HepG2 (cell line): ENCODE results near the gene STRADB. TPM values are rescaled to one million over a fixed set of nuclear protein-coding genes. Genes with fewer than 3 reads are reported as not detected.

Experiments
- ATAC-seq: fragments of 200-7000 bp; cut with Tn5 transposase; 3 replicates; pipeline ENCODE4 v1.9.1; 2020; ENCODE audit warnings: mild to moderate bottlenecking, moderate library complexity
- Bru-seq: library from RNA; stranded (reverse); fragments of 400-500 nt; gene quantifications from one replicate; lab custom pipeline; 2021; lab: Mats Ljungman, UMichigan
- BruChase-seq, 2 experiments: library from RNA; stranded (reverse); fragments of 400-500 nt; gene quantifications; one replicate each; lab custom pipeline; 2021; lab: Mats Ljungman, UMichigan
- BruUV-seq: library from RNA; stranded (reverse); fragments of 400-500 nt; replicated peaks from 2 replicates; lab custom pipeline; 2021; lab: Mats Ljungman, UMichigan
- CTCF ChIA-PET: fragments of 300-600 bp; formaldehyde crosslinking; extraction: SDS; loops from one replicate; lab custom pipeline; 2021; ENCODE audit warnings: low total read pairs, inconsistent platforms, low intra/inter-chr PET ratio; lab: Yijun Ruan, JAX
- POLR2A ChIA-PET: fragments of 350-600 bp; sonication (Branson Sonifier 250); formaldehyde crosslinking; loops from one replicate; lab custom pipeline; 2020; ENCODE audit warnings: antibody characterized with exemption, inconsistent platforms; lab: Yijun Ruan, JAX
- DNase-seq: peaks from one replicate; pipeline ENCODE4 v3.0.0-alpha.2; 2015; ENCODE audit warnings: low spot score
- FAIRE-seq: peaks from 3 replicates; lab custom pipeline; 2011; peaks lifted over from hg19 to GRCh38; lab: Jason Lieb, UNC
- H2AFZ ChIP-seq: one replicate; pipeline ENCODE4 v1.6.1; 2011; ENCODE audit warnings: low read length, inconsistent platforms
- H3K27ac ChIP-seq: fragments of 300-600 bp; 3 replicates; pipeline ENCODE4 v1.8.0; 2011; ENCODE audit warnings: mixed run types, mild to moderate bottlenecking, mixed read lengths, low read length, inconsistent platforms; ENCODE audit not compliant: insufficient read depth; ENCODE audit errors: extremely low read length
- H3K27me3 ChIP-seq, 2 experiments: fragments of 200-600 bp in 1 of 2; 2 replicates in 1 of 2; 3 replicates in 1 of 2; pipeline versions ENCODE4 v1.6.0 to v1.8.0; 2011; ENCODE audit warnings: low read length in 2 of 2, mild to moderate bottlenecking in 2 of 2, moderate library complexity in 2 of 2, inconsistent platforms in 1 of 2; ENCODE audit not compliant: insufficient read depth in 2 of 2, control insufficient read depth in 1 of 2
- H3K36me3 ChIP-seq, 2 experiments: fragments of 200-600 bp in 1 of 2; replicated peaks in 1 of 2; 2 replicates in 1 of 2; 3 replicates in 1 of 2; pipeline versions ENCODE4 v1.5.1 to v1.8.0; 2011; ENCODE audit warnings: low read length in 2 of 2, inconsistent platforms in 1 of 2; ENCODE audit not compliant: insufficient read depth in 2 of 2, control insufficient read depth in 1 of 2
- H3K4me1 ChIP-seq: 2 replicates; pipeline ENCODE4 v1.5.1; 2012; ENCODE audit warnings: low read length, inconsistent platforms; ENCODE audit not compliant: insufficient read depth
- H3K4me2 ChIP-seq: 2 replicates; pipeline ENCODE4 v1.6.0; 2011; ENCODE audit warnings: low read depth, low read length, inconsistent platforms
- H3K4me3 ChIP-seq, 3 experiments: fragments of 200-600 bp in 1 of 3; sonication (generic), shearing (Covaris generic) in 1 of 3; replicated peaks in 1 of 3; 2 replicates each; pipeline ENCODE4 v1.5.1; 2011 to 2016; ENCODE audit warnings: low read length in 3 of 3, inconsistent platforms in 2 of 3, low read depth in 2 of 3, mild to moderate bottlenecking in 2 of 3, control low read depth in 1 of 3, mixed read lengths in 1 of 3; ENCODE audit not compliant: insufficient read depth in 1 of 3
- H3K79me2 ChIP-seq: one replicate; pipeline ENCODE4 v1.6.1; 2011; ENCODE audit warnings: low read length, inconsistent platforms; ENCODE audit not compliant: insufficient read depth
- H3K9ac ChIP-seq: 2 replicates; pipeline ENCODE4 v1.6.0; 2011; ENCODE audit warnings: mild to moderate bottlenecking, low read depth, low read length, inconsistent platforms; ENCODE audit not compliant: insufficient read depth
- H3K9me3 ChIP-seq: 2 replicates; pipeline ENCODE4 v1.5.1; 2012; ENCODE audit warnings: mild to moderate bottlenecking, low read length
- H4K20me1 ChIP-seq: 2 replicates; pipeline ENCODE4 v1.6.0; 2011; ENCODE audit warnings: inconsistent platforms, mild to moderate bottlenecking, low read length, moderate library complexity; ENCODE audit not compliant: insufficient read depth
- AHR ChIP-seq: IDR thresholded peaks from 2 replicates; pipeline ENCODE4 v1.6.1; 2018; ENCODE audit warnings: missing genetic modification reagents, missing compliant biosample characterization
- ATAD3A ChIP-seq: sonication (generic); formaldehyde crosslinking; IDR thresholded peaks from 2 replicates; pipeline ENCODE4 v1.4.0; 2020; ENCODE audit warnings: missing genetic modification reagents
- NCOA5 ChIP-seq: sonication (generic); formaldehyde crosslinking; IDR thresholded peaks from 2 replicates; pipeline ENCODE4 v1.4.0; 2020; ENCODE audit warnings: missing genetic modification reagents
- NFATC3 ChIP-seq: sonication (generic); formaldehyde crosslinking; IDR thresholded peaks from 2 replicates; pipeline ENCODE4 v1.5.1; 2020; ENCODE audit warnings: mild to moderate bottlenecking, missing genetic modification reagents
- PHF20 ChIP-seq: sonication (generic); formaldehyde crosslinking; IDR thresholded peaks from 2 replicates; pipeline ENCODE4 v1.5.0; 2020; ENCODE audit warnings: mild to moderate bottlenecking, missing genetic modification reagents
- RARG ChIP-seq: sonication (generic); formaldehyde crosslinking; IDR thresholded peaks from 2 replicates; pipeline ENCODE4 v1.4.0; 2020; ENCODE audit warnings: low read depth, mild to moderate bottlenecking, missing genetic modification reagents
- REL ChIP-seq: sonication (generic); formaldehyde crosslinking; conservative IDR thresholded peaks from 2 replicates; pipeline ENCODE4 v1.8.0; 2022; ENCODE audit warnings: mild to moderate bottlenecking, missing genetic modification reagents, moderate library complexity
- RXRB ChIP-seq: IDR thresholded peaks from 2 replicates; pipeline ENCODE4 v1.6.1; 2016; ENCODE audit warnings: borderline replicate concordance, missing genetic modification reagents, missing compliant biosample characterization
- ZNF124 ChIP-seq: sonication (generic); formaldehyde crosslinking; IDR thresholded peaks from 2 replicates; pipeline ENCODE4 v1.4.0; 2020; ENCODE audit warnings: missing genetic modification reagents
- ZNF180 ChIP-seq: sonication (generic); formaldehyde crosslinking; IDR thresholded peaks from 2 replicates; pipeline ENCODE4 v1.4.0; 2020; ENCODE audit warnings: low read depth, missing genetic modification reagents, borderline replicate concordance
- ZNF33B ChIP-seq: sonication (generic); formaldehyde crosslinking; IDR thresholded peaks from 2 replicates; pipeline ENCODE4 v1.5.1; 2020; ENCODE audit warnings: mild to moderate bottlenecking, missing genetic modification reagents
- ZNF34 ChIP-seq: sonication (generic); formaldehyde crosslinking; IDR thresholded peaks from 2 replicates; pipeline ENCODE4 v1.4.0; 2020; ENCODE audit warnings: mild to moderate bottlenecking, missing genetic modification reagents, borderline replicate concordance
- ZNF350 ChIP-seq: sonication (generic); formaldehyde crosslinking; IDR thresholded peaks from 2 replicates; pipeline ENCODE4 v1.4.0; 2020; ENCODE audit warnings: mild to moderate bottlenecking, low read depth, missing genetic modification reagents, borderline replicate concordance
- ZNF430 ChIP-seq: sonication (generic); formaldehyde crosslinking; IDR thresholded peaks from 2 replicates; pipeline ENCODE4 v1.9.0; 2021; ENCODE audit warnings: mild to moderate bottlenecking, missing genetic modification reagents
- ZNF572 ChIP-seq: sonication (generic); formaldehyde crosslinking; IDR thresholded peaks from 2 replicates; pipeline ENCODE4 v1.5.1; 2020; ENCODE audit warnings: mild to moderate bottlenecking, missing genetic modification reagents
- whole genome bisulfite sequencing: methylation state at CpG from one replicate; pipeline ENCODE4 v1.1.6; 2017; ENCODE audit warnings: low lambda C conversion rate; 5-methylcytosine and 5-hydroxymethylcytosine counted together
- in situ Hi-C: cut with HindIII; loops from 2 replicates; pipeline ENCODE4 v1.10.0; 2017; ENCODE audit warnings: low pct_unique_long_range_greater_than_20kb; ENCODE audit not compliant: extremely low pct_ligation_motif_present
- intact Hi-C: fragments of 100-400 bp; cut with micrococcal nuclease; formaldehyde crosslinking; loops from one replicate; pipeline ENCODE4 v1.10.0; 2022; ENCODE audit not compliant: unreplicated experiment
- long read RNA-seq, 2 experiments: library from RNA in 1 of 2; library from polyadenylated mRNA in 1 of 2; stranded (forward) in 1 of 2; unstranded in 1 of 2; transcript quantifications; one replicate each; pipeline ENCODE4 v2.0.0, GENCODE V29; 2019 to 2022
- polyA minus RNA-seq, 3 experiments: library from RNA; depleted of rRNA, polyadenylated mRNA; stranded (reverse); fragments of >200 nt; gene quantifications; 2 replicates each; pipeline ENCODE4 v1.2.3, GENCODE V29; 2011; ENCODE audit warnings: low replicate concordance in 1 of 3
- polyA plus RNA-seq, 8 experiments: library from polyadenylated mRNA; depleted of rRNA in 3 of 8; stranded (reverse) in 7 of 8; unstranded in 1 of 8; fragments of >200 nt; fragmentation: Illumina TruSeq in 4 of 8; extraction: Trizol in 4 of 8; gene quantifications; 2 replicates each; pipeline versions ENCODE4 v1.2.1 to v1.2.3, GENCODE V29; 2011 to 2016; ENCODE audit warnings: low read depth in 4 of 8, missing spikeins in 1 of 8, mixed read lengths in 1 of 8; ENCODE audit not compliant: insufficient read depth in 1 of 8
- total RNA-seq, 5 experiments: library from RNA; depleted of rRNA; stranded (reverse); fragments of >200 nt; fragmentation: Illumina TruSeq; extraction: Trizol; gene quantifications; 2 replicates each; pipeline ENCODE4 v1.2.3, GENCODE V29; 2016; ENCODE audit warnings: low read depth in 1 of 5

STRADB gene, protein sequence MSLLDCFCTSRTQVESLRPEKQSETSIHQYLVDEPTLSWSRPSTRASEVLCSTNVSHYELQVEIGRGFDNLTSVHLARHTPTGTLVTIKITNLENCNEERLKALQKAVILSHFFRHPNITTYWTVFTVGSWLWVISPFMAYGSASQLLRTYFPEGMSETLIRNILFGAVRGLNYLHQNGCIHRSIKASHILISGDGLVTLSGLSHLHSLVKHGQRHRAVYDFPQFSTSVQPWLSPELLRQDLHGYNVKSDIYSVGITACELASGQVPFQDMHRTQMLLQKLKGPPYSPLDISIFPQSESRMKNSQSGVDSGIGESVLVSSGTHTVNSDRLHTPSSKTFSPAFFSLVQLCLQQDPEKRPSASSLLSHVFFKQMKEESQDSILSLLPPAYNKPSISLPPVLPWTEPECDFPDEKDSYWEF
- total RNA-seq (2016; rRNA removed; fragmentation: Illumina TruSeq; extraction: Trizol) (66.6 and 73.8 TPM in 2 replicates), polyA plus RNA-seq (2011; rRNA removed) (28.6 and 34.1 TPM in 2 replicates), polyA minus RNA-seq (2011; rRNA and poly(A)+ RNA removed; ENCODE audit: low replicate concordance) (6.0 and 24.6 TPM in 2 replicates), Bru-seq, nascent RNA (percentile 74 among the genes with signal in this experiment), BruChase-seq, experiment 1, labeled RNA remaining after a 6-hour chase (percentile 72 among the genes with signal in this experiment), BruChase-seq, experiment 2, labeled RNA remaining after a 2-hour chase (percentile 67 among the genes with signal in this experiment)
- 155 and 168 TPM in 2 replicates for total RNA-seq (2016; cell fraction: cytosol; rRNA removed; fragmentation: Illumina TruSeq; extraction: Trizol; ENCODE audit: low read depth)
- total RNA-seq (2016; cell fraction: insoluble cytoplasmic fraction; rRNA removed; fragmentation: Illumina TruSeq; extraction: Trizol), result 65.4 and 69.5 TPM in 2 replicates
- total RNA-seq (2016; cell fraction: membrane; rRNA removed; fragmentation: Illumina TruSeq; extraction: Trizol), result 248 and 275 TPM in 2 replicates
- total RNA-seq (2016; cell fraction: nucleus; rRNA removed; fragmentation: Illumina TruSeq; extraction: Trizol), result 48.5 and 52.0 TPM in 2 replicates
- 14.8 and 23.2 TPM in 2 replicates for polyA plus RNA-seq (2011; cell fraction: cytosol; rRNA removed)
- polyA plus RNA-seq (2011; cell fraction: nucleus; rRNA removed), result 14.3 and 19.5 TPM in 2 replicates
- 28.1 and 39.7 TPM in 2 replicates for polyA plus RNA-seq (2012)
- polyA plus RNA-seq (2016; cell fraction: cytosol; fragmentation: Illumina TruSeq; extraction: Trizol; ENCODE audit: low read depth), result 187 and 197 TPM in 2 replicates
- polyA plus RNA-seq (2016; cell fraction: insoluble cytoplasmic fraction; fragmentation: Illumina TruSeq; extraction: Trizol; ENCODE audit: low read depth), result 78.3 and 87.0 TPM in 2 replicates
- polyA plus RNA-seq (2016; cell fraction: membrane; fragmentation: Illumina TruSeq; extraction: Trizol; ENCODE audit: low read depth), result 257 and 275 TPM in 2 replicates
- polyA plus RNA-seq (2016; cell fraction: nucleus; fragmentation: Illumina TruSeq; extraction: Trizol; ENCODE audit: insufficient read depth, low read depth), result 78.8 and 84.3 TPM in 2 replicates
- polyA minus RNA-seq (2011; cell fraction: cytosol; rRNA and poly(A)+ RNA removed), result 13.8 and 19.3 TPM in 2 replicates
- 24.5 and 27.1 TPM in 2 replicates for polyA minus RNA-seq (2011; cell fraction: nucleus; rRNA and poly(A)+ RNA removed)
- long read RNA-seq, experiment 1, transcript STRADB-201 (12 exons, 2,293 nt), result major isoform, 54 of 74 reads
- long read RNA-seq, experiment 1, partial matches to known transcripts, result 8 of 74 reads
- long read RNA-seq, experiment 1, other reads (novel, unspliced or antisense), result 12 of 74 reads
- long read RNA-seq, experiment 2, transcript STRADB-201 (12 exons, 2,293 nt), result major isoform, 26 of 54 reads
- long read RNA-seq, experiment 2, partial matches to known transcripts, result 6 of 54 reads
- long read RNA-seq, experiment 2, other reads (novel, unspliced or antisense), result 22 of 54 reads

DNA sequence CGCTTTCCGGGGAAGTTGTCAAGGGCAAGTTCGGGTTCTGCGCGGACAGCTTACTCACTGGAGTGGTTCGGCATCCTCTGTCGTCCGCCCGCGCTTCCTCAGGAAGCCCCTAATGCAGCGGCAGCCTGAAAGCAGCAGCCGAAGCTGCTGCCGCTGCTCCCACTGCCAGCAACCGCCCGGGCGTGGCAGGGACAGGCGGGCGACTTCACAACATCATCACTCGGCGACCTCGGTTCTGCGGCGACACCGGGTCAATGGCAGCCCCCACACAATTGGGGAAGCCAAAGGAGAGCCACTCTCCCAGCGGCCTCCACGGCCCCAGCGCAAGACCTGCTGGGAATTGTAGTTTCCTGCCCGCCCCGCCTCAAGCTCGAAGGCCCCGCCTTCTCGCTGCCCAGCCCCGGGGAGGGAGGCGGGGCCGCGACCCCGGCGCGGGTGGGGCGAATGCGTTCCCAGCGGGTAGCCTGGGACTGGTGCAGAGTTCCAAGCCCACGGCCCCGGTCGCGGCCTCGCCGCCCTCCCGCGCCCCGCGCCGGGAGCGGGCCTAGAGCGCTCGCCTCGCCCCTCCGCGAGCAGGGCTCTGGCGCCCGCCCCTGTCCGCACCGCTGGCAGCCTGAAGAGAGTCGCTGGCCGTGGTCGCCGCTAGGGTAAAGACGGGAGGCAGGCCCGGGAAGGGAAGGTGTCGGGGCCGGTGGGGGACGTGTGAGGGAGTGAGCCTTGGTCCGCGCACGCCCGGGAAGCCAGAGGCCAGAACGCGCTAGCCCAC lies at the start of gene STRADB, which contains the start of gene TRAK2:
Gene STRADB (plus strand): TSS at position 449 of the 766 bp plus-strand sequence. CDS start 3,101 bp downstream, outside the sequence.
Gene TRAK2 (minus strand): TSS at position 167 of the 766 bp plus-strand sequence. CDS start 30,951 bp downstream, outside the sequence.
- Histone ChIP-seq H3K9ac (peak within 1 kb of the TSS; percentile 86), H3K4me1 (peaks cover 72% of the 10 kb centered on the region), H3K9me3 (no peaks in the 10 kb centered on the region), H3K27ac (peak within 1 kb of the TSS; percentile 81), H3K79me2 (peaks cover 30% of the 10 kb centered on the region), H3K27me3 (no peaks in the 10 kb centered on the region; a peak in 2 of 5 replicates), H3K4me2 (peak within 1 kb of the TSS; percentile 84), H3K4me3 (peak within 1 kb of the TSS; percentile 87 to 100 (median 99)), H2AFZ (peak within 1 kb of the TSS; percentile 67), H4K20me1 (no peaks in the 10 kb centered on the region), H3K36me3 (no peaks in the 10 kb centered on the region)
- no TSS peak for BruUV-seq
- intact Hi-C loops, result loop anchor here (2.0 to 5.0 kb wide), 3 partner anchors 45 to 219 kb away; partner anchors contain the start of gene TMEM237
- ChIA-PET POLR2A (interaction anchor here (0.6 to 2.4 kb wide), 19 partner anchors 11 to 942 kb away, joined by 3 to 20 read pairs (median 4); partner anchors contain the start of genes ALS2 and CASP8), CTCF (no interaction called here)
- ATAC-seq (peak; percentile 93), DNase-seq (peak; percentile 95), FAIRE-seq (peak; percentile 43)
- in situ Hi-C loops, result no loop called here
- WGBS, result 1% methylated on average over 57 of the region's 78 CpGs
- TF ChIP-seq ZNF572 (CRISPR knock-in tag) (peak; percentile 99), REL (CRISPR knock-in tag) (0 out of 2 replicates have a peak, but pooled peaks have one; percentile 82), AHR (CRISPR knock-in tag) (peak; percentile 47; the same call in 1 of the 2 replicates), ZNF430 (CRISPR knock-in tag) (peak; percentile 69; the same call in 1 of the 2 replicates), ZNF34 (CRISPR knock-in tag) (peak; percentile 75; the same call in 1 of the 2 replicates), RARG (CRISPR knock-in tag) (peak; percentile 90; the same call in 1 of the 2 replicates), RXRB (CRISPR knock-in tag) (peak; percentile 84), NFATC3 (0 out of 2 replicates have a peak, but pooled peaks have one; percentile 73), ZNF124 (CRISPR knock-in tag) (peak; percentile 80), ZNF180 (CRISPR knock-in tag) (no peak; the same call in 1 of the 2 replicates), NCOA5 (CRISPR knock-in tag) (no peak), ATAD3A (CRISPR knock-in tag) (no peak), ZNF350 (CRISPR knock-in tag) (peak; percentile 98), ZNF33B (CRISPR knock-in tag) (0 out of 2 replicates have a peak, but pooled peaks have one; percentile 46), PHF20 (CRISPR knock-in tag) (peak; percentile 98)
